GM21576 (cell line): ENCODE measurements around the gene NTSR1.

Source experiments
- ATAC-seq: cut with Tn5 transposase; IDR thresholded peaks from one replicate; pipeline ENCODE4 v1.9.1; 2021; ENCODE audit warnings: mild to moderate bottlenecking, moderate library complexity; ENCODE audit not compliant: unreplicated experiment

Gene NTSR1

GRCh38 chr20:62797671-62798532 lies 89.3 kb downstream of the NTSR1 start:
- ATAC-seq = no peak

- no peak for ATAC-seq
These were observed 90.4 kb downstream of the NTSR1 start for GRCh38 chr20:62799036-62799435.

GRCh38 chr20:62799459-62799858 lies 90.8 kb downstream of the NTSR1 start:
- no peak for ATAC-seq

GRCh38 chr20:62799873-62800272 lies 91.2 kb downstream of the NTSR1 start:
- ATAC-seq = no peak

GRCh38 chr20:62800314-62801259 lies 92.0 kb downstream of the NTSR1 start:
- no peak for ATAC-seq

- no peak for ATAC-seq
These were observed 92.8 kb downstream of the NTSR1 start for GRCh38 chr20:62801284-62802010.

- no peak for ATAC-seq
These were observed 93.5 kb downstream of the NTSR1 start for GRCh38 chr20:62802026-62802712.

GRCh38 chr20:62804021-62804626 lies 95.5 kb downstream of the NTSR1 start:
- ATAC-seq = no peak

- peak; percentile 41 for ATAC-seq
These were observed 96.1 kb downstream of the NTSR1 start, which contains the start of gene OGFR for GRCh38 chr20:62804627-62805154. TSS of gene OGFR (plus strand) at chr20:62804835. CDS start at chr20:62804860, 25 bp downstream.

GRCh38 chr20:62805155-62805710 lies 96.6 kb downstream of the NTSR1 start:
- ATAC-seq = no peak

- ATAC-seq = no peak
These were observed 97.2 kb downstream of the NTSR1 start for GRCh38 chr20:62805711-62806382.

- no peak for ATAC-seq
These were observed 97.9 kb downstream of the NTSR1 start for GRCh38 chr20:62806383-62807050.

- no peak for ATAC-seq
These were observed 99.0 kb downstream of the NTSR1 start for GRCh38 chr20:62807444-62808210.

- ATAC-seq = no peak
These were observed 99.7 kb downstream of the NTSR1 start for GRCh38 chr20:62808211-62808865.

GRCh38 chr20:62809530-62810428 lies 101.1 kb downstream of the NTSR1 start:
- no peak for ATAC-seq

- ATAC-seq = no peak
These were observed 102.7 kb downstream of the NTSR1 start for GRCh38 chr20:62811320-62811719.
